Measurements from ENCODE around the gene RNLS.

DNA sequence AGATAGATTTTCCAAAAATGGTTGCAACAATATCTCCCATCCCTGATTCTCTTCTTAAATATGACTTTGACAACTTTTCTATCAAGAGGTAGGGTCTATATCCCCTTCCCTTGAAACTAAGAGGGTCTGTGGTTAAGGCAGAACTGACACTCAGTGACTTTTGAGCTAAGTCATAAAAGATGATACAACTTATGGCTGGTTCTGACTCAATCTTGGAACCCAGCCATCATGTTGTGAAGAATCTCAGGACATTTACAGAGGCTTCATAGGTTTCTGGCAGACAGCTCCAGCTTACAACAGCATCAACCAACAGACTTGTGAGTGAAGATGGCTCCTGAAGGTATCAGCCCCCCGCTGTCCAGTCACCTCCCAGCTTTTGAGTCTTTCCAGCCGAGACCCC is 203.5 kb downstream of the RNLS start:
- TF ChIP-seq, protein P1, sequence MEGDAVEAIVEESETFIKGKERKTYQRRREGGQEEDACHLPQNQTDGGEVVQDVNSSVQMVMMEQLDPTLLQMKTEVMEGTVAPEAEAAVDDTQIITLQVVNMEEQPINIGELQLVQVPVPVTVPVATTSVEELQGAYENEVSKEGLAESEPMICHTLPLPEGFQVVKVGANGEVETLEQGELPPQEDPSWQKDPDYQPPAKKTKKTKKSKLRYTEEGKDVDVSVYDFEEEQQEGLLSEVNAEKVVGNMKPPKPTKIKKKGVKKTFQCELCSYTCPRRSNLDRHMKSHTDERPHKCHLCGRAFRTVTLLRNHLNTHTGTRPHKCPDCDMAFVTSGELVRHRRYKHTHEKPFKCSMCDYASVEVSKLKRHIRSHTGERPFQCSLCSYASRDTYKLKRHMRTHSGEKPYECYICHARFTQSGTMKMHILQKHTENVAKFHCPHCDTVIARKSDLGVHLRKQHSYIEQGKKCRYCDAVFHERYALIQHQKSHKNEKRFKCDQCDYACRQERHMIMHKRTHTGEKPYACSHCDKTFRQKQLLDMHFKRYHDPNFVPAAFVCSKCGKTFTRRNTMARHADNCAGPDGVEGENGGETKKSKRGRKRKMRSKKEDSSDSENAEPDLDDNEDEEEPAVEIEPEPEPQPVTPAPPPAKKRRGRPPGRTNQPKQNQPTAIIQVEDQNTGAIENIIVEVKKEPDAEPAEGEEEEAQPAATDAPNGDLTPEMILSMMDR (conservative IDR thresholded peaks at IDR 0.05; ENCODE audit: low read length) = no peak
- no peak for TF ChIP-seq EZH2phosphoT487 (IDR thresholded peaks at IDR 0.05; ENCODE audit: borderline replicate concordance, low read depth, low read length)

Data from OCI-LY7 (cell line).